Prostate gland (tissue), 2 donors: ENCODE data around the gene CLCNKB. TPM values are rescaled to one million over a fixed set of nuclear protein-coding genes. Genes with fewer than 3 reads are reported as not detected.
A peak's percentile ranks its signal among the peaks of the same experiment; 100 is the strongest.

ENCODE experiments used
- DNase-seq: peaks from one replicate; pipeline ENCODE4 v3.0.0-alpha.2; 2019; ENCODE audit warnings: low spot score
- H3K27ac ChIP-seq, 2 donors: fragments of 200-600 bp; sonication (generic); 2 replicates each; pipeline ENCODE4 v1.5.1; 2017 to 2019
- H3K27me3 ChIP-seq: fragments of 200-600 bp; sonication (generic); replicated peaks from 2 replicates; pipeline ENCODE4 v1.5.1; 2019; ENCODE audit not compliant: insufficient read depth
- H3K36me3 ChIP-seq, 2 donors: fragments of 200-600 bp; sonication (generic); 1 replicate in 1 of 2; 2 replicates in 1 of 2; pipeline versions ENCODE4 v1.5.1 to v1.8.1; 2017 to 2019
- H3K4me1 ChIP-seq: fragments of 200-600 bp; sonication (generic); replicated peaks from 2 replicates; pipeline ENCODE4 v1.5.1; 2019
- H3K4me3 ChIP-seq, 2 donors: fragments of 200-600 bp; sonication (generic); 2 replicates each; pipeline ENCODE4 v1.5.1; 2017 to 2019
- H3K9me3 ChIP-seq: fragments of 200-600 bp; sonication (generic); 2 replicates; pipeline ENCODE4 v1.5.1; 2017
- CTCF ChIP-seq, 4 experiments: fragments of 200-600 bp in 2 of 4; fragments of 450-650 bp in 2 of 4; sonication (generic) in 2 of 4; IDR thresholded peaks; 1 replicate in 3 of 4; 2 replicates in 1 of 4; pipeline ENCODE4 v1.5.1; 2016 to 2019; ENCODE audit warnings: antibody characterized with exemption in 4 of 4, mild to moderate bottlenecking in 2 of 4, moderate library complexity in 2 of 4
- POLR2A ChIP-seq: fragments of 450-650 bp; IDR thresholded peaks from one replicate; pipeline ENCODE4 v1.6.1; 2016; ENCODE audit warnings: antibody characterized with exemption, mild to moderate bottlenecking
- POLR2AphosphoS5 ChIP-seq: sonication (generic); formaldehyde crosslinking; IDR thresholded peaks from one replicate; pipeline ENCODE4 v1.6.1; 2017; ENCODE audit warnings: antibody characterized with exemption
- WGBS: methylation state at CpG from one replicate; pipeline ENCODE4 v1.1.5; 2018; 5-methylcytosine and 5-hydroxymethylcytosine counted together
- intact Hi-C: fragments of 100-400 bp; cut with DNase I; formaldehyde crosslinking; loops from one replicate; pipeline ENCODE4 v1.14.2; 2022
- total RNA-seq, 2 donors: library from RNA; depleted of rRNA; stranded (reverse); fragments of >200 nt; gene quantifications; one replicate each; pipeline ENCODE4 v1.1.0, GENCODE V29; 2016

The CLCNKB gene
- 1 to 10 TPM; 1.0 to 1.9 TPM for total RNA-seq

DNA sequence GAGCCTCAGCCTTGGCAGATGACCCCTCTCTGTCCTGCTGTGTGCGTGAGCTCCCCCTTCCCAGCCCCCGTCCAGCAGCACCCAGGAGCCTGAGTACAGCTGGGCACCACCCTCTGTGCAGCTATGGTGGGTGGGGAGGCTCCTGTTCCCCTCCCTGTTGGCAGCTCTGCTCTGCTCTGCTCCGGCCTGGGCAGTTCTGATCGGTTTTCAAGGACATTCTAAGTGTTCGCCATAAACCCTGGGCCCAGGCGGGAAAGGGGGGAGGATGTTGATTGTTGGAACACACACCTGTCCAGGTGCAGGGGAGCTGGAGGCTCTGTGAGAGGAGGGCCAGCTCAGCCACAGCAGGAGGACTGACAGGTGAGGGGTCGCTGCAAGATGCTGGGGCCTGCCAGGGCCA, at the start of gene CLCNKB:
CLCNKB (plus strand) TSS at position 262 of the 400 bp plus-strand sequence. CDS start 711 bp downstream, outside the sequence.
- H3K27ac ChIP-seq: no peak within 1 kb of the TSS
- TF ChIP-seq POLR2A: no peak
- TF ChIP-seq CTCF (IDR thresholded peaks at IDR 0.05): no peak
- TF ChIP-seq POLR2AphosphoS5: peak; percentile 35
- intact Hi-C loops: no loop called here
- no peak within 1 kb of the TSS for H3K4me3 ChIP-seq
- no peaks in the 10 kb centered on the region for H3K4me1 ChIP-seq
- no peaks in the 10 kb centered on the region for H3K9me3 ChIP-seq
- H3K36me3 ChIP-seq: no peaks in the 10 kb centered on the region
- 51% methylated on average over 7 of the region's 7 CpGs for WGBS
- DNase-seq: no peak
- H3K27me3 ChIP-seq: no peaks in the 10 kb centered on the region

DNA sequence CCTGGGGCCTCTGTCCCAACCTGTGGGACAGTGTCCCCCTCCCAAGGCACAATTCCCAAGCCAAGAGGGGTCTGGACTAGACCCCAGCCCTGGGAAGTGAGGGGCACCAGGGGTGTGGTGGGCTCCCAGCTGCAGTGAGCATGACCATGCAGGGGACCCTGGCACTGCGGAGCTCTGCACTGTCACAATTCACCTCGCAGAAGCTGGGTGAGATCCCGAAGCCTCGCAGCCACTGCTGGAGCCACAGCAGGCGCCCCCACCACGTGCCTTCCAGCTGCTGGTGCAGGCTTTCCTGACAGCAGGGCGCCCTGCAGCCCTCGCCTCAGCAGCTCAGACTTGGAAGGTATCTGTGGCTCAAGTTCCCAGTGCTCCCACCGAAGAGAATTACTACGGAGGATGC, 49.5 kb upstream of the CLCNKB start:
- no peak for TF ChIP-seq CTCF (IDR thresholded peaks at IDR 0.05)
- TF ChIP-seq POLR2A: no peak
- TF ChIP-seq POLR2AphosphoS5: no peak
- Histone ChIP-seq H3K36me3 (no peaks in the 10 kb centered on the region), H3K27me3 (no peaks in the 10 kb centered on the region), H3K9me3 (no peaks in the 10 kb centered on the region), H3K4me3 (no peak overlapping the region), H3K27ac (no peak overlapping the region), H3K4me1 (no peaks in the 10 kb centered on the region)
- intact Hi-C loops: loop anchor here (5.0 kb wide), 2 partner anchors 177 to 202 kb away; no protein-coding TSS in a partner anchor
- no peak for DNase-seq
- WGBS: 93% methylated on average over 10 of the region's 10 CpGs

DNA sequence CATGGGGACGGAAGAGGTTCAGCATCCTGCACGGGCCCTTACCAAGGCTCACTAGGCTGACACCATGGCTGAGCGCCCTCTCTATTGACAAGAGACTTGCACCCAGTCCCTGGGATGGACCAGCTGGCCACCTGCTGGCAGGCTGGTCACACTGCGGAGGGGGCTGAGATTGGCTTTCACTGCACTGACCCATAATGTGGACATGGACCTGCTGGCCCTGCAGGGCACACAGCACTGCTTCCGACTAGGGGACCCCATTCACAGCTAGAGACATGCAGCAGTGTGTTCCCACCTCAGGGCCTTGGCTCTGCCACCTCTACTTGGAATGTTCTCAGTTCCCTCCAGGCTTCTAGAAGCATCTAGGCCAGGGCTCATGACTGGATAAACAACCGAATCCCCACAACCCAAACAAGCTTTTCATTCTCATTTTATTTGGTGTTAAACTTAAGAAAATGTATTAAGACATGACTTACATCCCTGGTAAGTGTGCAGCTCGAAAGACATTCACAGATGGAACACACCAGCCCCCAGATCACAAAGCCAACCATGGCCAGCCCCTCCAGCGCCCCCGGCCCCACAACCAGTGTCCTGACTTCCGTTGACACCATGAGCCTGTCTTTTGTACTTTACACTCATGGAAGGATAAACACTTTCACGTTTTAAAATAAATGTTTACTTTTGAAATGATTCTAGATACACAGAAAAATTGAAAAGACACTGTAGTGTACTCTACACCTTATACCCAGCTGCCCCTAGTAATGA, 48.8 kb upstream of the CLCNKB start:
- 66% methylated on average over 11 of the region's 11 CpGs for WGBS
- intact Hi-C loops: loop anchor here (5.0 kb wide), 2 partner anchors 177 to 202 kb away; no protein-coding TSS in a partner anchor

GRCh38 chr1:15997076-15997585, 46.5 kb upstream of the CLCNKB start:
- Histone ChIP-seq H3K4me3 (no peak overlapping the region), H3K4me1 (no peaks in the 10 kb centered on the region), H3K9me3 (no peaks in the 10 kb centered on the region), H3K36me3 (no peaks in the 10 kb centered on the region), H3K27ac (no peak overlapping the region), H3K27me3 (no peaks in the 10 kb centered on the region)
- intact Hi-C loops: no loop called here
- WGBS: 79% methylated on average over 9 of the region's 9 CpGs
- TF ChIP-seq POLR2A (no peak), CTCF (IDR thresholded peaks at IDR 0.05) (no peak), POLR2AphosphoS5 (no peak)
- DNase-seq: no peak

More for the DNA sequence above, 48.8 kb upstream of the CLCNKB start:
- TF ChIP-seq POLR2AphosphoS5 (no peak), CTCF (IDR thresholded peaks at IDR 0.05) (peak; percentile 29 to 88 (median 82))
- Histone ChIP-seq H3K27me3 (no peaks in the 10 kb centered on the region), H3K4me3 (no peak overlapping the region), H3K27ac (no peak overlapping the region), H3K4me1 (no peaks in the 10 kb centered on the region), H3K36me3 (no peaks in the 10 kb centered on the region), H3K9me3 (no peaks in the 10 kb centered on the region)
- peak; percentile 50 for DNase-seq
